Nephron progenitor cell (in vitro differentiated cells): Measurements from ENCODE around the gene AKR1E2.

Experiments used
- DNase-seq: peaks from one replicate; pipeline ENCODE4 v3.0.0; 2021
- H3K27ac Mint-ChIP-seq: 2 replicates; pipeline ENCODE4 v1.8.0; 2021; ENCODE audit warnings: mild to moderate bottlenecking, moderate library complexity, mixed read lengths
- H3K27me3 Mint-ChIP-seq: 2 replicates; pipeline ENCODE4 v1.8.0; 2021; ENCODE audit warnings: mild to moderate bottlenecking, low read depth, mixed read lengths; ENCODE audit not compliant: poor library complexity
- H3K36me3 Mint-ChIP-seq: 2 replicates; pipeline ENCODE4 v1.8.0; 2021; ENCODE audit warnings: low read depth, mixed read lengths
- H3K4me1 Mint-ChIP-seq: 2 replicates; pipeline ENCODE4 v1.8.0; 2021; ENCODE audit warnings: mixed read lengths
- H3K4me3 Mint-ChIP-seq: 2 replicates; pipeline ENCODE4 v1.8.0; 2021; ENCODE audit warnings: mild to moderate bottlenecking, moderate library complexity, mixed read lengths
- H3K9me3 Mint-ChIP-seq: 2 replicates; pipeline ENCODE4 v1.8.0; 2021; ENCODE audit warnings: mild to moderate bottlenecking, moderate library complexity, mixed read lengths
- CTCF ChIP-seq: fragments of 200-600 bp; sonication (generic); IDR thresholded peaks from 2 replicates; pipeline ENCODE4 v1.5.0; 2021; ENCODE audit warnings: antibody characterized with exemption

Gene AKR1E2

DNA sequence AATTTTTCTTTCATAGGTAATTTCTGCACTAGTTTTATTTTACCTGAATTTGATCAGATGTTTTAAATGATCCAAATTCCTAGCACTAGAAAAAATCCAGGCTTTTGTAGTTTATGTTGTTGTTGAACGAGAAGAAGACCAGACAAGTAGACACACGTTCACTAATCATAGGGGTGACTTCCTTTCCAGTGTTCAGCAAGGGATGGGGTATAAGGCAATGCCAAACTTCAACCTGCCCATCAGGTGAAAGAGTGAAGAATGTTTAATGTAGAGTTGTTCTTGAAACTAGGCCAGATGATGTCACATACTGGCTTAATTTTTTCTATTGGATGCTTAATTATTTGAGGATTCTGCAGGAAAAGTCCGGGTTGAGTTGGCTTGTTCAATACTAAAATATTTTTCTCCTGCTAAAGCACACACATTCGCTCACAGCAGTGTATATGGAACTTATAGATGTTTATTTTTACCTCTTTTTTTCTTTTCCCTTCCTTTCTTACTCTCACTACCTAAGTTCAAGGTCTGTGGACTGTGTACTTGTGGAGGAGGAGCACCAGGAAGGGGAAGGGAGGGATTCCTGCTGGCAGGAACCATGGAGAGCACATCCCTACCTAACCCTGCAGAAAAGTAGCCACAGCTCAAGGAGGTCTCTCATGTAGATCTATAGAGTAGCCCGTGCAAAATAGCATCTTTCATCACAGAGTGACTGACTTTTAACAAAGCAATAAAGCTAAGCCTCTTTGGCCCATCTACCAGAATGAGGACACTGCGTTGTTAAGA is 23.1 kb upstream of the AKR1E2 start:
- peaks cover 3% of the 10 kb centered on the region for H3K27me3 Mint-ChIP-seq
- H3K27ac Mint-ChIP-seq = no peak overlapping the region
- no peak for DNase-seq
- TF ChIP-seq CTCF = no peak
- no peak overlapping the region for H3K4me3 Mint-ChIP-seq
- H3K4me1 Mint-ChIP-seq = peaks cover 10% of the 10 kb centered on the region
- H3K9me3 Mint-ChIP-seq = peaks cover 4% of the 10 kb centered on the region
- H3K36me3 Mint-ChIP-seq = no peaks in the 10 kb centered on the region

DNA sequence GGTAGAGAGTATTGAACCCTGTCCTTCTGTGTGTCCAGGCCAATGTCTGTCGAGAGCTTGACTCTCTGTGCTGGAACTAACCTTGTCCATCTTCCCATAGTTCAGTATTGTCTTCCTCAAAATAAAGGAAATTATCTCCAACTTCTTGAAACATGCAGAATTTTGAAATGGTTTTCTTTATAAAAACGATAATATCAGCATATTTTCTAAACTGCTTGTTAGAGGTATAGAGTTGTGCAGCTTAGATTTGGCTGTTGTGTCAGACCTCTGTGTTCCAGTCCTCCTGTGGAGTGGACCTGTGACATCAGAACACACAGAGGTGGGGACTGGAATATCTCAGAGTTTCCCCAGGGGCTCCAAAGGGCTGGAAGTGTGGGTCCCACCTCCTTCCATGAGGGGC is 22.2 kb upstream of the AKR1E2 start:
- Mint-ChIP-seq H3K27me3 (no peaks in the 10 kb centered on the region), H3K27ac (no peak overlapping the region), H3K9me3 (peaks cover 4% of the 10 kb centered on the region), H3K36me3 (no peaks in the 10 kb centered on the region), H3K4me1 (peaks cover 10% of the 10 kb centered on the region), H3K4me3 (no peak overlapping the region)
- DNase-seq = no peak
- TF ChIP-seq CTCF = no peak

DNA sequence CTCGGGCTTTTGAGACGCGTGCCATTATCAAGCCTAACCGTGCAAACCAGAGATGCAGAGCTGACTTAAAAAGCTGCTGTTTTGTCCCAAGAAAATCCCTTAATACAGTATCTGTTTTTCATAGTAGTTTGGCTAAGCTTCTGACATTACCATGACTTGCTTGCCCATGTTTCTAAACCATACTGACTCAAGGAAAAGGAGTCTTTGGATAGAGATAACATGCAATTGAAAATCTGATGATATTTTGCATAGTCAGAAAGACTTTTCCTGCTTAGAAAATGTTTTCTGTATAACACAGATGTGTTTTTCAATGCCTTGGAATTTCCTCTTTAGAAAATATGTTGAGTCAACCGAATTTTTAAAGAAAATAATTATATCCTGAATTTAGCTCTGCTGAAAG is 21.5 kb upstream of the AKR1E2 start:
- DNase-seq = no peak
- H3K27me3 Mint-ChIP-seq = no peaks in the 10 kb centered on the region
- peaks cover 4% of the 10 kb centered on the region for H3K9me3 Mint-ChIP-seq
- no peak overlapping the region for H3K4me3 Mint-ChIP-seq
- H3K36me3 Mint-ChIP-seq = no peaks in the 10 kb centered on the region
- H3K27ac Mint-ChIP-seq = no peak overlapping the region
- H3K4me1 Mint-ChIP-seq = peaks cover 10% of the 10 kb centered on the region
- TF ChIP-seq CTCF = no peak

DNA sequence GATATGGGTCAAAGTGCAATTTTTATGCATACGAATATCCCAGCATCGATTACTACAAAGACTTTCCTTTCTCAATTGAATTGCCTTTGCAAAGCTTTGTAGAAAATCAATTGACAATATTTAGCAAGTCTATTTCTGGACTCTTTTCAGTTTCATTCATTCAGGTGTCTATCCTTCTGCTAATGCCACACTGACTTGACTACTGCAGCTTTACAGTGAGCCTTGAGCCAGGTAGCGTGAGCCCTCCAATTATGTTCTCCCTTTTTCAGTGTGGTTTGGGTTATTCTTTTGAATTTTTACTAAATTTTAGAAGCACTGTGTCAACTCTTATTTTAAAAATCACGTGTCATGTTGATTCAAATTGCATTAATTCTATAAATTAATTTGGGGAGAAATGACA is 19.5 kb upstream of the AKR1E2 start:
- DNase-seq = no peak
- Mint-ChIP-seq H3K36me3 (no peaks in the 10 kb centered on the region), H3K27ac (no peak overlapping the region), H3K4me3 (no peak overlapping the region), H3K9me3 (peaks cover 6% of the 10 kb centered on the region), H3K27me3 (no peaks in the 10 kb centered on the region), H3K4me1 (peaks cover 2% of the 10 kb centered on the region)
- TF ChIP-seq CTCF = no peak

GRCh38 chr10:4807761-4808507 is 18.1 kb upstream of the AKR1E2 start:
- no peak for DNase-seq
- no peaks in the 10 kb centered on the region for H3K36me3 Mint-ChIP-seq
- H3K4me3 Mint-ChIP-seq = no peak overlapping the region
- no peak overlapping the region for H3K27ac Mint-ChIP-seq
- H3K27me3 Mint-ChIP-seq = no peaks in the 10 kb centered on the region
- TF ChIP-seq CTCF = no peak
- peaks cover 6% of the 10 kb centered on the region for H3K9me3 Mint-ChIP-seq
- no peaks in the 10 kb centered on the region for H3K4me1 Mint-ChIP-seq
